GM19351 (cell line): ENCODE data around the gene NUMBL.

Source experiments
- ATAC-seq: cut with Tn5 transposase; IDR thresholded peaks from one replicate; pipeline ENCODE4 v1.9.1; 2021; ENCODE audit warnings: mild to moderate bottlenecking, moderate library complexity; ENCODE audit not compliant: unreplicated experiment

NUMBL gene

GRCh38 chr19:40691421-40692211 lies 1.2 kb upstream of the NUMBL start:
- ATAC-seq: no peak

- ATAC-seq: peak; percentile 58
Measured at GRCh38 chr19:40690693-40691420, 406 bp upstream of the NUMBL start.

- no peak for ATAC-seq
Measured at GRCh38 chr19:40689339-40690049, 957 bp downstream of the NUMBL start.

- ATAC-seq: no peak
Measured at GRCh38 chr19:40688987-40689338, 1.5 kb downstream of the NUMBL start.

GRCh38 chr19:40688309-40688708 lies 2.1 kb downstream of the NUMBL start:
- no peak for ATAC-seq

GRCh38 chr19:40687525-40688016 lies 2.9 kb downstream of the NUMBL start:
- peak; percentile 53 for ATAC-seq

- ATAC-seq: no peak
Measured at GRCh38 chr19:40686882-40687524, 3.4 kb downstream of the NUMBL start.

GRCh38 chr19:40685563-40685962 lies 4.9 kb downstream of the NUMBL start:
- ATAC-seq: no peak

GRCh38 chr19:40685016-40685526 lies 5.4 kb downstream of the NUMBL start:
- ATAC-seq: no peak

GRCh38 chr19:40684280-40684679 lies 6.2 kb downstream of the NUMBL start:
- no peak for ATAC-seq

GRCh38 chr19:40683437-40683836 lies 7.0 kb downstream of the NUMBL start:
- no peak for ATAC-seq

GRCh38 chr19:40682431-40682964 lies 8.0 kb downstream of the NUMBL start:
- no peak for ATAC-seq

- ATAC-seq: no peak
Measured at GRCh38 chr19:40681039-40681438, 9.4 kb downstream of the NUMBL start.

- ATAC-seq: no peak
Measured at GRCh38 chr19:40677156-40677555, 13.3 kb downstream of the NUMBL start.

- ATAC-seq: no peak
Measured at GRCh38 chr19:40674291-40674690, 16.2 kb downstream of the NUMBL start.

GRCh38 chr19:40673397-40673796 lies 17.1 kb downstream of the NUMBL start:
- no peak for ATAC-seq

- ATAC-seq: no peak
Measured at GRCh38 chr19:40672573-40673299, 17.7 kb downstream of the NUMBL start.

- no peak for ATAC-seq
Measured at GRCh38 chr19:40672038-40672437, 18.4 kb downstream of the NUMBL start.

GRCh38 chr19:40671404-40671803 lies 19.0 kb downstream of the NUMBL start:
- no peak for ATAC-seq
